ENCODE data around the gene ZNF425.
"Not testable (repeated sequence)": the region's sequence is repeated elsewhere in the genome, so short reads cannot be mapped to it uniquely, and the experiment has no call there.

The ZNF425 gene

GRCh38 chr7:149099058-149099457, 27.1 kb downstream of the ZNF425 start:
- no peak overlapping the region for H3K4me3 ChIP-seq (ENCODE audit: low read depth, low read length)
- no peak for DNase-seq (ENCODE audit: low read depth, low spot score)
- TF ChIP-seq CTCF (IDR thresholded peaks at IDR 0.05; ENCODE audit: insufficient read depth, low read length, missing control alignments): no peak
- ChIA-PET POLR2A (no interaction called here), CTCF (interaction anchor here (1.0 to 2.7 kb wide), 4 partner anchors 8 to 38 kb away, joined by 3 to 13 read pairs (median 6); partner anchors contain the start of genes ZNF425 and ZNF786)

GRCh38 chr7:149097088-149097487, 29.0 kb downstream of the ZNF425 start:
- no peak for TF ChIP-seq CTCF (IDR thresholded peaks at IDR 0.05; ENCODE audit: insufficient read depth, low read length, missing control alignments)
- ChIA-PET CTCF (interaction anchor here (1.1 to 2.6 kb wide), 4 partner anchors 21 to 92 kb away, joined by 3 to 11 read pairs (median 6); no protein-coding TSS in a partner anchor), POLR2A (no interaction called here)
- no peak overlapping the region for H3K4me3 ChIP-seq (ENCODE audit: low read depth, low read length)
- no peak for DNase-seq (ENCODE audit: low read depth, low spot score)

- POLR2A ChIA-PET: no interaction called here
- CTCF ChIA-PET: interaction anchor here (1.4 kb wide), 1 partner anchor 27 kb away, joined by 3 read pairs; no protein-coding TSS in a partner anchor
- no peak overlapping the region for H3K4me3 ChIP-seq (ENCODE audit: low read depth, low read length)
- TF ChIP-seq CTCF (IDR thresholded peaks at IDR 0.05; ENCODE audit: insufficient read depth, low read length, missing control alignments): no peak
- no peak for DNase-seq (ENCODE audit: low read depth, low spot score)
These were observed 32.9 kb downstream of the ZNF425 start for GRCh38 chr7:149093228-149093627.

- CTCF ChIA-PET: interaction anchor here (1.0 to 1.5 kb wide), 3 partner anchors 27 to 34 kb away, joined by 3 to 5 read pairs (median 4); partner anchors contain the start of gene ZNF425
- H3K4me3 ChIP-seq (ENCODE audit: low read depth, low read length); DNase-seq (ENCODE audit: low read depth, low spot score); POLR2A ChIA-PET: not testable (repeated sequence)
These were observed 33.9 kb downstream of the ZNF425 start for GRCh38 chr7:149092244-149092643.

- ChIA-PET POLR2A (no interaction called here), CTCF (interaction anchor here (0.6 to 1.0 kb wide), 14 partner anchors 10 to 196 kb away, joined by 3 to 10 read pairs (median 3); no protein-coding TSS in a partner anchor)
- H3K4me3 ChIP-seq (ENCODE audit: low read depth, low read length): peak within 1 kb of the TSS; percentile 90
- peak; percentile 91 for TF ChIP-seq CTCF (IDR thresholded peaks at IDR 0.05; ENCODE audit: insufficient read depth, low read length, missing control alignments)
- DNase-seq (ENCODE audit: low read depth, low spot score): no peak
These were observed 35.5 kb downstream of the ZNF425 start, which contains the start of gene ZNF786 for GRCh38 chr7:149090397-149091195. ZNF786 (minus strand) TSS chr7:149090718; CDS start chr7:149090640, 78 bp downstream.

GRCh38 chr7:149087376-149087775, 38.7 kb downstream of the ZNF425 start:
- no peak for TF ChIP-seq CTCF (IDR thresholded peaks at IDR 0.05; ENCODE audit: insufficient read depth, low read length, missing control alignments)
- no peak overlapping the region for H3K4me3 ChIP-seq (ENCODE audit: low read depth, low read length)
- ChIA-PET POLR2A (no interaction called here), CTCF (interaction anchor here (3.1 kb wide), 2 partner anchors 21 to 81 kb away, joined by 23 to 31 read pairs; no protein-coding TSS in a partner anchor)
- DNase-seq (ENCODE audit: low read depth, low spot score): no peak

All from AG04449 (cell line).